ENCODE data around the gene AGFG2. TPM values are rescaled to one million over a fixed set of nuclear protein-coding genes. Genes with fewer than 3 reads are reported as not detected.

AGFG2 gene
- total RNA-seq, 1 experiment from 2014 or later, result 11.2 TPM

DNA sequence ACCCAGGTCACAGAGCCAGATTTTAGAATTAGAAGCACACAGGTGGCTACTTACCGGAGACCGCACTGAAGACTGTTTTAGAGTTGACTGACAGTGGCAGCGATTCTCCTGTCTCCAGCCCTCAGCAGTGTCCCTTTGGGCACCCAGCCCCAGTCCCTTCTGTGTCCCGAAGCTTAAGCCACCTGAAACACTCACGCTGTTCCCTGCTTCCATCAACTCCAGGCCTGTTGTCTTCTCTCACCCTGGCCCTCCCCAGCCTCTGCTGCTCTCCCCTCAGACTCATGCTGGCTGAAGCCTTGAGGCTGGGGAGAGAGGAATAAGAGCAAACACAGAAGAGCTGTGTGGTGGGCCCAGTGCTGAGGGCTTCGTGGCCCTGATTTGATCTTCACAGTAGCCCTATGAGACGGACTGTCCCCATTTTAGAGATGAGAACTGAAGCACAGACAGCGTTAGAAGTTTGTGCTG lies 24.1 kb downstream of the AGFG2 start:
- no peak overlapping the region for H3K4ac ChIP-seq (ENCODE audit: low read depth, low read length)
- Mint-ChIP-seq H3K4me1 (peaks cover 9 to 14% of the 10 kb centered on the region in 2 experiments), H3K4me3 (no peak overlapping the region), H3K9me3 (no peaks in the 10 kb centered on the region), H3K27ac (no peak overlapping the region), H3K36me3 (ENCODE audit: insufficient read depth in 1 of 3, low read depth in 3 of 3) (peaks cover 0 to 7% (median 4%) of the 10 kb centered on the region in 3 experiments; a peak in 3 of 7 replicates), H3K27me3 (ENCODE audit: low read depth) (no peaks in the 10 kb centered on the region)
- no peak overlapping the region for H3K23ac ChIP-seq (ENCODE audit: insufficient read length, low read depth, low read length)
- no peak overlapping the region for H4K5ac ChIP-seq (ENCODE audit: insufficient read length, low read depth, low read length)
- DNase-seq, result no peak
- H3K27me3 ChIP-seq (ENCODE audit: insufficient read depth, low read length), result no peaks in the 10 kb centered on the region
- no peak overlapping the region for H4K91ac ChIP-seq (ENCODE audit: insufficient read length, low read depth, low read length)
- H2BK5ac ChIP-seq (ENCODE audit: insufficient read length, low read length), result no peak overlapping the region
- H3K79me2 ChIP-seq (ENCODE audit: insufficient read depth, low read length), result no peaks in the 10 kb centered on the region
- H3K18ac ChIP-seq (ENCODE audit: insufficient read length, low read depth, low read length), result no peak overlapping the region
- no peak overlapping the region for H3T11ph ChIP-seq (ENCODE audit: low read length)
- H4K8ac ChIP-seq (replicated peaks; ENCODE audit: insufficient read length, low read depth, low read length), result no peak overlapping the region
- no peak for TF ChIP-seq CTCF (conservative IDR thresholded peaks at IDR 0.05)
- no peak overlapping the region for H2AK5ac ChIP-seq (ENCODE audit: insufficient read length, low read length)
- no CpG with 5 or more reads among the region's 8 CpGs for WGBS (ENCODE audit: extremely low coverage, insufficient read length, low lambda C conversion rate)
- no peak overlapping the region for H2BK120ac ChIP-seq (ENCODE audit: low read depth, low read length, poor library complexity, severe bottlenecking)
- no peak overlapping the region for H3K56ac ChIP-seq (ENCODE audit: insufficient read length, low read depth, low read length)
- no peaks in the 10 kb centered on the region for H4K20me1 ChIP-seq (ENCODE audit: control insufficient read depth, insufficient read depth, insufficient read length)
- no peak overlapping the region for H3K4me2 ChIP-seq (ENCODE audit: insufficient read depth, insufficient read length, low read length)
- no peaks in the 10 kb centered on the region for H3K23me2 ChIP-seq (ENCODE audit: insufficient read length, low read depth, low read length, poor library complexity, severe bottlenecking)
- H2AFZ ChIP-seq (ENCODE audit: low read length), result no peak overlapping the region
- no peak overlapping the region for H2BK20ac ChIP-seq (ENCODE audit: low read depth, low read length, poor library complexity, severe bottlenecking)
- H3K79me1 ChIP-seq (ENCODE audit: insufficient read depth, low read depth, low read length, poor library complexity, severe bottlenecking), result no peaks in the 10 kb centered on the region
- H3K27ac ChIP-seq (ENCODE audit: insufficient read length, low read depth, low read length), result no peak overlapping the region
- H2BK12ac ChIP-seq (ENCODE audit: insufficient read length, low read depth, low read length), result no peak overlapping the region
- no peak overlapping the region for H3K14ac ChIP-seq (ENCODE audit: insufficient read depth, low read length)
- H3K4me1 ChIP-seq (ENCODE audit: insufficient read depth, low read length), result peaks cover 4% of the 10 kb centered on the region; the same call in 1 of the 2 replicates
- H3K9me3 ChIP-seq (ENCODE audit: control insufficient read depth, low read depth, low read length), result no peaks in the 10 kb centered on the region
- no peak overlapping the region for H3K9ac ChIP-seq (ENCODE audit: extremely low read depth, insufficient read length, low read length)
- no peak overlapping the region for H2BK15ac ChIP-seq (ENCODE audit: low read depth, low read length)
